ENCODE measurements around the gene EGFLAM. TPM values are rescaled to one million over a fixed set of nuclear protein-coding genes. Genes with fewer than 3 reads are reported as not detected.

Gene EGFLAM
- total RNA-seq, 4 donors from 2014 or later = 0.41 to 1.9 TPM; not detected in 2

DNA sequence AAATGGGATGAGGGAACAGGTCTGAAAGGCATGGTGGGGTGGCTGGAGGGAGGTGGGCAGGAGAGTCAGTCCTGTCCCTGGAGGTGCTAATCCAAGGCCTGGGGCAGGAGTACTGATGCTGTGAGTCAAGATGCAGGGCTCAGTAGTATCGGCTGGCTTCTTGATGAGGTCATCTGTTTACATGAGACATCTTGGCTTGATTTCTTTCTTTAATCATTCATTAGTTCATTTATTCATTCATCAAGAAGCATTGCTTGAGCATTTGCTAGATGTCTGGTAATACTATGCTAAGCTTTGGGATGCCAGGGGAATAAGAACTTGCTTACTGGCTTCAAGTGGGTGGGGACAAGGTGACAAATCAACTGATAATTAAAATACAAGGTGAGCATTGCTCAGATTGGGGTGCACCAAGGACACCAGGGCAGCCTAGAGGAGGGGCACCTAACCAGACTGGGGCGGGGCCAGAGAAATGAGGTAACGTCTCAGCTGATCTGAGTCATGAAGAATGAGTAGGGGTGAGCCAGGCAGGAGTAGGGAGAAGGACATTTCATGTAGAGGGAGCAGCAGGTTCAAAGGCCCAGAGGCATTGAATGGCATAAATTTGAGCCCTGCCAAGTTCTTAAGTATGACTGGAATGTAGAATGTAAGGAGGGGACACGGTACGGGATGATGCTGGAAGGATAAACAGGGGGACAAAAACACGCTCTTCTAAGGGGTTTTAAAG, 88.8 kb downstream of the EGFLAM start:
- H3K27me3 ChIP-seq = no peaks in the 10 kb centered on the region
- no peak overlapping the region for H3K27ac ChIP-seq
- H3K9me3 ChIP-seq = no peaks in the 10 kb centered on the region
- DNase-seq = no peak
- intact Hi-C loops (cut with DNase I; ENCODE audit: low total_unique reads) = no loop called here
- H3K4me3 ChIP-seq = no peak overlapping the region
- WGBS, 2 donors (ENCODE audit: low coverage in 1 of 2) = 69 to 76% methylated on average over 4 to 6 of the region's 6 CpGs
- no peaks in the 10 kb centered on the region for H3K4me1 ChIP-seq
- H3K36me3 ChIP-seq = no peaks in the 10 kb centered on the region
- TF ChIP-seq, protein P1, sequence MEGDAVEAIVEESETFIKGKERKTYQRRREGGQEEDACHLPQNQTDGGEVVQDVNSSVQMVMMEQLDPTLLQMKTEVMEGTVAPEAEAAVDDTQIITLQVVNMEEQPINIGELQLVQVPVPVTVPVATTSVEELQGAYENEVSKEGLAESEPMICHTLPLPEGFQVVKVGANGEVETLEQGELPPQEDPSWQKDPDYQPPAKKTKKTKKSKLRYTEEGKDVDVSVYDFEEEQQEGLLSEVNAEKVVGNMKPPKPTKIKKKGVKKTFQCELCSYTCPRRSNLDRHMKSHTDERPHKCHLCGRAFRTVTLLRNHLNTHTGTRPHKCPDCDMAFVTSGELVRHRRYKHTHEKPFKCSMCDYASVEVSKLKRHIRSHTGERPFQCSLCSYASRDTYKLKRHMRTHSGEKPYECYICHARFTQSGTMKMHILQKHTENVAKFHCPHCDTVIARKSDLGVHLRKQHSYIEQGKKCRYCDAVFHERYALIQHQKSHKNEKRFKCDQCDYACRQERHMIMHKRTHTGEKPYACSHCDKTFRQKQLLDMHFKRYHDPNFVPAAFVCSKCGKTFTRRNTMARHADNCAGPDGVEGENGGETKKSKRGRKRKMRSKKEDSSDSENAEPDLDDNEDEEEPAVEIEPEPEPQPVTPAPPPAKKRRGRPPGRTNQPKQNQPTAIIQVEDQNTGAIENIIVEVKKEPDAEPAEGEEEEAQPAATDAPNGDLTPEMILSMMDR (IDR thresholded peaks at IDR 0.05) = no peak
- TF ChIP-seq POLR2A (IDR thresholded peaks at IDR 0.05) (no peak), EP300 (IDR thresholded peaks at IDR 0.05; ENCODE audit: low read depth) (no peak), POLR2AphosphoS5 (IDR thresholded peaks at IDR 0.05) (no peak)
- in situ Hi-C loops (cut with MboI; ENCODE audit: low pct_ligation_motif_present in 1 of 4, low pct_unique_long_range_greater_than_20kb in 1 of 4, low sequenced_read_pairs in 3 of 4) = no loop called here

DNA sequence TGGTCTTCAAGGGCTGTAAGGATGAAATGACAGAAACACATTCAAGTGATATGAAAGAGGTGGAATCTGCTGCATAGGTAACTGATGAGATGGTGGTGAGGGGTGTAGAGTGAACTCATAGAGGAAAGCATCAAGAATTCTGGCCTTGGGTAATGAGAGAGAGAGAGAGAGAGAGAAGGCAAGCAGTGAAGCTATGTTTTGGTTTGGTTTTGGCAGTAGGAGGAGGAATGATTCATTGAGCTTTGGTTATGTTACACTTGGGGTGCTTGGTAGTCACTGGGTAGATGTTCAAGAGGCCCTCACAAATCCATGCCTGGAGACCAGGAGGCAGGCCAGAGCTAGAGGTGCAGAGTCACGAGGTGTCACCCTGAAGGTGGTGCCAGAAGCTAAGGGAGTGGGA, 89.5 kb downstream of the EGFLAM start:
- no peak for TF ChIP-seq POLR2A (IDR thresholded peaks at IDR 0.05)
- no peak for TF ChIP-seq EP300 (IDR thresholded peaks at IDR 0.05; ENCODE audit: low read depth)
- TF ChIP-seq POLR2AphosphoS5 (IDR thresholded peaks at IDR 0.05) = no peak
- TF ChIP-seq, protein P1 (IDR thresholded peaks at IDR 0.05) = no peak
- Histone ChIP-seq H3K27ac (no peak overlapping the region), H3K4me1 (no peaks in the 10 kb centered on the region), H3K4me3 (no peak overlapping the region), H3K27me3 (no peaks in the 10 kb centered on the region), H3K36me3 (no peaks in the 10 kb centered on the region), H3K9me3 (no peaks in the 10 kb centered on the region)
- no peak for DNase-seq
- in situ Hi-C loops (cut with MboI; ENCODE audit: low pct_ligation_motif_present in 1 of 4, low pct_unique_long_range_greater_than_20kb in 1 of 4, low sequenced_read_pairs in 3 of 4) (no loop called here), intact Hi-C loops (cut with DNase I; ENCODE audit: low total_unique reads) (no loop called here)
- 40 to 44% methylated on average over 1 of the region's 1 CpG for WGBS, 2 donors (ENCODE audit: low coverage in 1 of 2)

- in situ Hi-C loops (cut with MboI; ENCODE audit: low pct_ligation_motif_present in 1 of 4, low pct_unique_long_range_greater_than_20kb in 1 of 4, low sequenced_read_pairs in 3 of 4) (no loop called here), intact Hi-C loops (cut with DNase I; ENCODE audit: low total_unique reads) (no loop called here)
- Histone ChIP-seq H3K4me1 (no peaks in the 10 kb centered on the region), H3K4me3 (no peak overlapping the region), H3K27me3 (no peaks in the 10 kb centered on the region), H3K9me3 (no peaks in the 10 kb centered on the region), H3K36me3 (no peaks in the 10 kb centered on the region), H3K27ac (no peak overlapping the region)
- TF ChIP-seq EP300 (IDR thresholded peaks at IDR 0.05; ENCODE audit: low read depth) (no peak), POLR2A (IDR thresholded peaks at IDR 0.05) (no peak), POLR2AphosphoS5 (IDR thresholded peaks at IDR 0.05) (no peak)
- TF ChIP-seq, protein P1 (IDR thresholded peaks at IDR 0.05) = no peak
- DNase-seq = no peak
- WGBS, 2 donors (ENCODE audit: low coverage in 1 of 2) = 80 to 82% methylated on average over 6 to 11 of the region's 11 CpGs
Observed at GRCh38 chr5:38360323-38361061, 102.1 kb downstream of the EGFLAM start.

DNA sequence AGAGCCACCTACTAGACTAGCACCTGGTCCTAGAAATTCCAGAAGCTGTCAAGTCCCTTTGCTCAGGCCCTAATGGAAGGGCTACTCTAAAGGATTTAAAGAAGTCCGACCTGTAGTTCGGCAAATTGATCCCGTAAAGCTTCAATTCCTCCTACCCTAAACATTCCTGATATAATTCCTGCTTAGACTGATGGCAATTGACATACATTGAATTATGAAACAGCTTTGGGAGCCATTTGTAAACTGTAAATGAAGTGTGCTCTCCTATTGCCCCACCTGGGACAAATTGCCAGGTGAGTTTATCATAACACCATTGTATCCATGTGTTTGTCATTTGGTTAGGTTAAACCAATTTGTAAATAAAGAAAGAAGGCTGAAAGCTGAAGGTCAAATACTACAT, 104.4 kb downstream of the EGFLAM start:
- Histone ChIP-seq H3K9me3 (no peaks in the 10 kb centered on the region), H3K27ac (no peak overlapping the region), H3K4me1 (no peaks in the 10 kb centered on the region), H3K36me3 (no peaks in the 10 kb centered on the region), H3K4me3 (no peak overlapping the region), H3K27me3 (no peaks in the 10 kb centered on the region)
- intact Hi-C loops (cut with DNase I; ENCODE audit: low total_unique reads) (no loop called here), in situ Hi-C loops (cut with MboI; ENCODE audit: low pct_ligation_motif_present in 1 of 4, low pct_unique_long_range_greater_than_20kb in 1 of 4, low sequenced_read_pairs in 3 of 4) (no loop called here)
- TF ChIP-seq POLR2A (IDR thresholded peaks at IDR 0.05) = no peak
- TF ChIP-seq POLR2AphosphoS5 (IDR thresholded peaks at IDR 0.05) = no peak
- TF ChIP-seq EP300 (IDR thresholded peaks at IDR 0.05; ENCODE audit: low read depth) = no peak
- 83 to 88% methylated on average over 2 to 3 of the region's 3 CpGs for WGBS, 2 donors (ENCODE audit: low coverage in 1 of 2)
- DNase-seq = no peak
